Hepatocyte (in vitro differentiated cells): Measurements from ENCODE around the gene CX3CL1. TPM values are rescaled to one million over a fixed set of nuclear protein-coding genes. Genes with fewer than 3 reads are reported as not detected.
A peak's percentile ranks its signal among the peaks of the same experiment; 100 is the strongest.

Experiments
- DNase-seq: peaks from one replicate; pipeline ENCODE4 v3.0.0-alpha.2; 2016; ENCODE audit warnings: low spot score
- H2AFZ ChIP-seq: fragments of 200-600 bp; sonication (generic); 2 replicates; pipeline ENCODE4 v1.6.0; 2016; ENCODE audit warnings: antibody characterized with exemption, mild to moderate bottlenecking
- H3K27ac ChIP-seq: fragments of 200-600 bp; sonication (generic); 2 replicates; pipeline ENCODE4 v1.5.1; 2016; ENCODE audit warnings: mild to moderate bottlenecking
- H3K27me3 ChIP-seq: fragments of 200-600 bp; sonication (generic); 2 replicates; pipeline ENCODE4 v1.6.1; 2016
- H3K36me3 ChIP-seq: fragments of 200-600 bp; sonication (generic); replicated peaks from 2 replicates; pipeline ENCODE4 v1.5.1; 2016; ENCODE audit warnings: low read depth; ENCODE audit not compliant: insufficient read depth
- H3K4me1 ChIP-seq: fragments of 200-600 bp; sonication (generic); 2 replicates; pipeline ENCODE4 v1.5.1; 2016; ENCODE audit warnings: mild to moderate bottlenecking, moderate library complexity; ENCODE audit not compliant: insufficient read depth
- H3K4me2 ChIP-seq: fragments of 200-600 bp; sonication (generic); 2 replicates; pipeline ENCODE4 v1.6.0; 2016
- H3K4me3 ChIP-seq: fragments of 200-600 bp; sonication (generic); 2 replicates; pipeline ENCODE4 v1.5.1; 2016; ENCODE audit warnings: mild to moderate bottlenecking
- H3K79me2 ChIP-seq: fragments of 200-600 bp; sonication (generic); 2 replicates; pipeline ENCODE4 v1.6.0; 2017; ENCODE audit warnings: mild to moderate bottlenecking
- H3K9me2 ChIP-seq: fragments of 200-600 bp; sonication (generic); replicated peaks from 2 replicates; pipeline ENCODE4 v1.6.0; 2017; ENCODE audit warnings: mild to moderate bottlenecking; ENCODE audit not compliant: insufficient read depth
- H3K9me3 ChIP-seq: fragments of 200-600 bp; sonication (generic); 2 replicates; pipeline ENCODE4 v1.5.1; 2016; ENCODE audit warnings: low read depth, mild to moderate bottlenecking
- H4K20me1 ChIP-seq: fragments of 200-600 bp; sonication (generic); 2 replicates; pipeline ENCODE4 v1.6.0; 2016; ENCODE audit warnings: mild to moderate bottlenecking; ENCODE audit not compliant: insufficient read depth, poor library complexity, severe bottlenecking
- CTCF ChIP-seq: fragments of 200-600 bp; sonication (generic); IDR thresholded peaks from 2 replicates; pipeline ENCODE4 v1.5.1; 2016; ENCODE audit warnings: antibody characterized with exemption, mild to moderate bottlenecking; ENCODE audit not compliant: poor library complexity
- EZH2 ChIP-seq: fragments of 200-600 bp; sonication (generic); IDR thresholded peaks from 2 replicates; pipeline ENCODE4 v1.6.1; 2016; ENCODE audit warnings: antibody characterized with exemption, mild to moderate bottlenecking, borderline replicate concordance
- EZH2phosphoT487 ChIP-seq: fragments of 200-600 bp; sonication (generic); IDR thresholded peaks from one replicate; pipeline ENCODE4 v1.6.1; 2018; ENCODE audit warnings: antibody characterized with exemption, mild to moderate bottlenecking, low read depth, moderate library complexity; ENCODE audit not compliant: unreplicated experiment, severe bottlenecking
- whole genome bisulfite sequencing: methylation state at CpG from one replicate; pipeline ENCODE4 v1.1.6; 2016; ENCODE audit warnings: low lambda C conversion rate; ENCODE audit errors: missing lambda C conversion rate; 5-methylcytosine and 5-hydroxymethylcytosine counted together
- polyA plus RNA-seq: library from polyadenylated mRNA; unstranded; fragments of >200 nt; fragmentation: Nextera tagmentation; extraction: Ambion mirVana; gene quantifications from 2 replicates; pipeline ENCODE4 v1.2.1, GENCODE V29; 2016
- total RNA-seq: library from RNA; depleted of rRNA; stranded (reverse); fragments of >200 nt; gene quantifications from 2 replicates; pipeline ENCODE4 v1.2.3, GENCODE V29; 2014

The CX3CL1 gene
- total RNA-seq, result 8.5 and 9.4 TPM in 2 replicates
- 4.6 and 6.6 TPM in 2 replicates for polyA plus RNA-seq

GRCh38 chr16:57372372-57373116, at the start of gene CX3CL1:
Gene CX3CL1, plus strand, starts transcription at chr16:57372490. Its CDS starts 79 bp downstream, at chr16:57372569.
- Histone ChIP-seq H3K4me2 (peak within 1 kb of the TSS; percentile 85), H3K4me3 (no peak within 1 kb of the TSS), H3K36me3 (no peaks in the 10 kb centered on the region), H3K9me2 (no peaks in the 10 kb centered on the region), H3K4me1 (peaks cover 25% of the 10 kb centered on the region), H4K20me1 (no peaks in the 10 kb centered on the region), H3K9me3 (no peaks in the 10 kb centered on the region), H3K79me2 (no peaks in the 10 kb centered on the region), H3K27me3 (no peaks in the 10 kb centered on the region), H3K27ac (peak within 1 kb of the TSS; percentile 88), H2AFZ (peak within 1 kb of the TSS; percentile 43)
- 27% methylated on average over 23 of the region's 23 CpGs for WGBS
- peak; percentile 88 for DNase-seq
- peak; percentile 23 for TF ChIP-seq CTCF
- no peak for TF ChIP-seq EZH2phosphoT487
- no peak for TF ChIP-seq EZH2

GRCh38 chr16:57324749-57325148, 47.5 kb upstream of the CX3CL1 start:
- Histone ChIP-seq H3K27ac (no peak overlapping the region), H3K27me3 (no peaks in the 10 kb centered on the region), H2AFZ (no peak overlapping the region), H3K4me1 (no peaks in the 10 kb centered on the region), H3K9me3 (no peaks in the 10 kb centered on the region), H4K20me1 (no peaks in the 10 kb centered on the region), H3K36me3 (no peaks in the 10 kb centered on the region), H3K4me2 (no peak overlapping the region), H3K4me3 (no peak overlapping the region), H3K79me2 (no peaks in the 10 kb centered on the region), H3K9me2 (no peaks in the 10 kb centered on the region)
- TF ChIP-seq EZH2phosphoT487 (no peak), CTCF (no peak), EZH2 (no peak)
- DNase-seq, result no peak
- 69% methylated on average over 2 of the region's 2 CpGs for WGBS

DNA sequence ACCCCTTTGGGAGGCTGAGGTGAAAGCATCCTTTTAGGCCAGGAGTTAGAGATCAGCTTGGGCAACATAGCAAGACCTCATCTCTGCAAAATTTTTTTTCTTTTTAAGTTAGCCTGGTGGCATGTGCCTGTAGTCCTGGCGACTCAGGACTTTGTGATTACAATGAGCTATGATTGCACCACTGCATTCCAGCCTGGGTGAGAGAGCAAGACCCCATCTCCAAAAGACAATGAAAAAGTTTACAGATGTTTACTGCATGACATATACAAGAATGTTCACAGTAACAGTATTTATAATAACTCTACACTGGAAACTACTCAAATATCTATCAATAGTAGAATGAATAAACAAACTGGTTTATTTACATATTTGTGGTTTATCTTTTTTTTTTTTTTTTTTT, 46.8 kb upstream of the CX3CL1 start:
- no peak overlapping the region for H3K27ac ChIP-seq
- H3K9me3 ChIP-seq, result no peaks in the 10 kb centered on the region
- DNase-seq, result no peak
- TF ChIP-seq EZH2 (no peak), EZH2phosphoT487 (no peak)
- H2AFZ ChIP-seq, result no peak overlapping the region
- H3K4me3 ChIP-seq, result no peak overlapping the region
- no peaks in the 10 kb centered on the region for H4K20me1 ChIP-seq
- no peaks in the 10 kb centered on the region for H3K4me1 ChIP-seq
- no peak overlapping the region for H3K4me2 ChIP-seq
- WGBS, result 52% methylated on average over 1 of the region's 1 CpG
- no peaks in the 10 kb centered on the region for H3K9me2 ChIP-seq
- H3K79me2 ChIP-seq, result no peaks in the 10 kb centered on the region
- H3K27me3 ChIP-seq, result no peaks in the 10 kb centered on the region
- H3K36me3 ChIP-seq, result no peaks in the 10 kb centered on the region

GRCh38 chr16:57329718-57330327, 42.5 kb upstream of the CX3CL1 start:
- no peak overlapping the region for H2AFZ ChIP-seq
- no peak for DNase-seq
- no peak overlapping the region for H3K4me2 ChIP-seq
- TF ChIP-seq EZH2, result no peak
- no peak for TF ChIP-seq EZH2phosphoT487
- TF ChIP-seq CTCF, result no peak
- H3K4me3 ChIP-seq, result no peak overlapping the region
- H3K27ac ChIP-seq, result no peak overlapping the region
- H3K79me2 ChIP-seq, result no peaks in the 10 kb centered on the region
- no peaks in the 10 kb centered on the region for H3K9me2 ChIP-seq
- no peaks in the 10 kb centered on the region for H3K4me1 ChIP-seq
- WGBS, result 90% methylated on average over 8 of the region's 8 CpGs
- H3K9me3 ChIP-seq, result no peaks in the 10 kb centered on the region
- no peaks in the 10 kb centered on the region for H3K27me3 ChIP-seq
- H3K36me3 ChIP-seq, result no peaks in the 10 kb centered on the region
- no peaks in the 10 kb centered on the region for H4K20me1 ChIP-seq
